ENCODE results near the gene ABI2. TPM values are rescaled to one million over a fixed set of nuclear protein-coding genes. Genes with fewer than 3 reads are reported as not detected.
"Not testable (repeated sequence)": the region's sequence is repeated elsewhere in the genome, so short reads cannot be mapped to it uniquely, and the experiment has no call there.

Gene ABI2
- total RNA-seq, 2 experiments from 2014 or later, result 33.5 to 35.3 TPM

GRCh38 chr2:203383038-203383437 is 54.8 kb downstream of the ABI2 start:
- ChIA-PET CTCF (interaction anchor here (0.9 kb wide), 1 partner anchor 20 kb away, joined by 3 read pairs; no protein-coding TSS in a partner anchor), POLR2A (no interaction called here)
- no peaks in the 10 kb centered on the region for H3K9me3 Mint-ChIP-seq
- H3K4me1 Mint-ChIP-seq (ENCODE audit: low read depth), result no peaks in the 10 kb centered on the region
- DNase-seq, result no peak
- peaks cover 8% of the 10 kb centered on the region for H3K36me3 Mint-ChIP-seq (ENCODE audit: low read depth)
- no peak overlapping the region for H3K27ac Mint-ChIP-seq
- no peaks in the 10 kb centered on the region for H3K27me3 Mint-ChIP-seq
- intact Hi-C loops (cut with micrococcal nuclease), result no loop called here
- no peak for TF ChIP-seq CTCF (IDR thresholded peaks at IDR 0.05)
- H3K4me3 Mint-ChIP-seq, result no peak overlapping the region
- no peak for ATAC-seq

- H3K27ac Mint-ChIP-seq; CTCF ChIA-PET; H3K4me1 Mint-ChIP-seq (ENCODE audit: low read depth); POLR2A ChIA-PET; DNase-seq; H3K27me3 Mint-ChIP-seq; ATAC-seq; H3K9me3 Mint-ChIP-seq; intact Hi-C loops (cut with micrococcal nuclease); H3K4me3 Mint-ChIP-seq: not testable (repeated sequence)
- H3K36me3 Mint-ChIP-seq (ENCODE audit: low read depth), result peaks cover 12% of the 10 kb centered on the region
Measured at GRCh38 chr2:203388153-203388552, 60.0 kb downstream of the ABI2 start.

GRCh38 chr2:203394519-203395227 is 66.5 kb downstream of the ABI2 start:
- H3K27me3 Mint-ChIP-seq, result no peaks in the 10 kb centered on the region
- DNase-seq (peak; percentile 16), ATAC-seq (no peak)
- H3K27ac Mint-ChIP-seq, result no peak overlapping the region
- H3K9me3 Mint-ChIP-seq, result peaks cover 4% of the 10 kb centered on the region
- intact Hi-C loops (cut with micrococcal nuclease), result no loop called here
- peaks cover 24% of the 10 kb centered on the region for H3K36me3 Mint-ChIP-seq (ENCODE audit: low read depth)
- H3K4me3 Mint-ChIP-seq, result no peak overlapping the region
- ChIA-PET POLR2A (no interaction called here), CTCF (no interaction called here)
- H3K4me1 Mint-ChIP-seq (ENCODE audit: low read depth), result no peaks in the 10 kb centered on the region
- no peak for TF ChIP-seq CTCF (IDR thresholded peaks at IDR 0.05)

GRCh38 chr2:203395858-203396257 is 67.7 kb downstream of the ABI2 start:
- POLR2A ChIA-PET, result no interaction called here

GRCh38 chr2:203396667-203397066 is 68.5 kb downstream of the ABI2 start:
- no peaks in the 10 kb centered on the region for H3K4me1 Mint-ChIP-seq (ENCODE audit: low read depth)
- no peaks in the 10 kb centered on the region for H3K27me3 Mint-ChIP-seq
- TF ChIP-seq CTCF (IDR thresholded peaks at IDR 0.05), result peak; percentile 21
- H3K36me3 Mint-ChIP-seq (ENCODE audit: low read depth), result peaks cover 22% of the 10 kb centered on the region
- no peak for ATAC-seq
- H3K9me3 Mint-ChIP-seq, result peaks cover 4% of the 10 kb centered on the region
- intact Hi-C loops (cut with micrococcal nuclease), result no loop called here
- no peak overlapping the region for H3K4me3 Mint-ChIP-seq
- H3K27ac Mint-ChIP-seq, result no peak overlapping the region
- DNase-seq, result no peak
- POLR2A ChIA-PET, result no interaction called here
- CTCF ChIA-PET, result no interaction called here

More at GRCh38 chr2:203395858-203396257, 67.7 kb downstream of the ABI2 start:
- H3K36me3 Mint-ChIP-seq (ENCODE audit: low read depth), result peaks cover 22% of the 10 kb centered on the region
- H3K4me3 Mint-ChIP-seq, result no peak overlapping the region
- DNase-seq (no peak), ATAC-seq (no peak)
- H3K27me3 Mint-ChIP-seq, result no peaks in the 10 kb centered on the region
- intact Hi-C loops (cut with micrococcal nuclease), result no loop called here
- H3K27ac Mint-ChIP-seq, result no peak overlapping the region
- H3K9me3 Mint-ChIP-seq, result peaks cover 4% of the 10 kb centered on the region
- H3K4me1 Mint-ChIP-seq (ENCODE audit: low read depth), result no peaks in the 10 kb centered on the region
- no peak for TF ChIP-seq CTCF (IDR thresholded peaks at IDR 0.05)
- CTCF ChIA-PET, result no interaction called here
